Measurements from ENCODE around the gene REEP5. TPM values are rescaled to one million over a fixed set of nuclear protein-coding genes. Genes with fewer than 3 reads are reported as not detected.
"Not testable (repeated sequence)": the region's sequence is repeated elsewhere in the genome, so short reads cannot be mapped to it uniquely, and the experiment has no call there.

REEP5 gene
- total RNA-seq, 2 donors from 2014 or later: 63.8 to 76.3 TPM

- intact Hi-C loops (cut with DNase I): not testable (repeated sequence)
These were observed 17.0 kb downstream of the REEP5 start for GRCh38 chr5:112904996-112905395.

GRCh38 chr5:112902561-112902960, 19.5 kb downstream of the REEP5 start:
- no peak for DNase-seq (ENCODE audit: low spot score)
- intact Hi-C loops (cut with DNase I): no loop called here

More at GRCh38 chr5:112904996-112905395, 17.0 kb downstream of the REEP5 start:
- DNase-seq (ENCODE audit: low spot score): not testable (repeated sequence)

GRCh38 chr5:112895682-112896081, 26.3 kb downstream of the REEP5 start:
- intact Hi-C loops (cut with DNase I): loop anchor here in 1 of 2 donors (2.0 kb wide), 1 partner anchor 67 kb away; no protein-coding TSS in a partner anchor
- no peak for DNase-seq (ENCODE audit: low spot score)

GRCh38 chr5:112892776-112893175, 29.3 kb downstream of the REEP5 start:
- intact Hi-C loops (cut with DNase I): no loop called here
- DNase-seq (ENCODE audit: low spot score): no peak

DNA sequence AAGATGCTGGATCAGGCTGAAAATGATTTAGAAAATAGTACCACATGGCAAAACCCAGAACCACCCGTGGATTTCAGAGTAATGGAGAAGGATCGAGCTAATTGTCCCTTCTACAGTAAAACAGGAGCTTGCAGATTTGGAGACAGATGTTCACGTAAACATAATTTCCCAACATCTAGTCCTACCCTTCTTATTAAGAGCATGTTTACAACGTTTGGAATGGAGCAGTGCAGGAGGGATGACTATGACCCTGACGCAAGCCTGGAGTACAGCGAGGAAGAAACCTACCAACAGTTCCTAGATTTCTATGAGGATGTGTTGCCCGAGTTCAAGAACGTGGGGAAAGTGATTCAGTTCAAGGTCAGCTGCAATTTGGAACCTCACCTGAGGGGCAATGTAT, 30.0 kb downstream of the REEP5 start:
- intact Hi-C loops (cut with DNase I); DNase-seq (ENCODE audit: low spot score): not testable (repeated sequence)

DNA sequence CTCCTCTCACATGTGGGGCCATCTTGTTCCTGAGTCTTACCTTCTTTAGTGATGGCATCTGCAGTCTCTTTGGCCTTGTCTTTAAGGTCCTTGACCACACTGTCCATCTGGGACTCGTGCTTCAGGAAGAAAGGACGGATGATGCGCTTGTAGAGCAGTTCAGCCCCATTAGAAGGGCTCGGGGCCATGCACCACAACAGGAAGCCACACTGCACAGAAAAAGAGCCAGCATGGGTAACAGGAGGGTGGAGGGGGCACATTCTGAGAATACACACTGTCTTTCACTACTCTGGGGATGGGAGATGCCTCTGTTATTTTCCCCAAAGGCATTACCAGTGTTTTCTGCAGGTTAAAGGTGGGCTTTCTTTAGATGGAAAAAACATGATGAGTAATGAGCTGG, 35.1 kb downstream of the REEP5 start:
- DNase-seq (ENCODE audit: low spot score): no peak
- intact Hi-C loops (cut with DNase I): no loop called here

DNA sequence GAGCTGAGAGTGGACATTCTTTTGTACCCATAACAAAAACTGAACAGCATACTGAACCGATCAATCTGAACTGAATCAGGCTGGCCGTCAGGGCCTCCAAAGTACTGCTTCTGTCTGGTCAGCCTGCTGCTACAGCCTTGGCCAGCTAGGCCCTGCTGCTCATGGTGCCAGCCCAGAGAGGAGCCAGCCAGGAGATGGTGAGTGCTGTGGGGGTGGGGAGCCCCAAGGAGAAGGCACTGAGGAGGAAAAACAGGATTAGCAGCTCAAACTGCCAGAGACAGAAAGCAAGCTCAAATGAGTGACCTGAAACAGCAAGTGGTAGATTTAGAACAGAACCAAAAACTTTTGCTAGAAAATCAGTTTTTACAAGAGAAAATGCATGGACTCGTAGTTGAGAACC, 37.0 kb downstream of the REEP5 start:
- intact Hi-C loops (cut with DNase I): no loop called here
- DNase-seq (ENCODE audit: low spot score): no peak

- DNase-seq (ENCODE audit: low spot score): no peak
- intact Hi-C loops (cut with DNase I): no loop called here
These were observed 38.8 kb downstream of the REEP5 start for GRCh38 chr5:112883192-112883591.

DNA sequence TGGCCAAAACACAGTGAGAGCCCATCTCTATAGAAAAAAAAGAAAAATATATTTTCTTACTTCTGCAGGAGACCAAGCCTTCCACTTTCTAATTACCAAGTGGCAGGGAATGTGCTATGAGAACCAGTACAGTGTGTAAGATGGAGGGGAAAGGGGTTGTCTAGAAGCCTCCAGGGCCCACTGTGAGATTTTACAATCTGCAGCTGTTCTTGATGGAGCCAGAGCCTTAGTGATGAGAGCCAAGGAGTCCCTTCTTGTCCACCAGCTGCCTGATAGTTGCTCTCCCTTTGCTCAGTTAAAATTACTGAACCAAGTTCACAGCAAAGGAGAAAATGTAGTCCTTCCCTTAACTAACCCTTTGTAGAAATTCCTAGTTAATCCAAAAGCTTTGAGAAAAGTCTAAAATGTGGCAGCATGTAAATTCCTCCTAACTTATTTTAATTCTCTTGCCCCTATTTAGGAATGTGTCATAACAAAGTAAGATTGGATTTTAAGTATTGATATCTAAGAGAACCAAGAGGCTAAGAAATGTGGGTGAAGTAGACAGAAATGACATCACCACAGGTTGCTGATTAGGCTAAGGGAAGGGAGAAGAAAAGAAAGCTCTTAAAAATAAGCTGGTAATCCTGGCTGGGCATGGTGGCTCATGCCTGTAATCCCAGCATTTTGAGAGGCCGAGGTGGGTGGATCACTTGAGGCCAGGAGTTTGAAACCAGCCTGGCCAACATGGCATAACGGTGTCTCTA, 41.6 kb downstream of the REEP5 start:
- DNase-seq (ENCODE audit: low spot score): no peak
- intact Hi-C loops (cut with DNase I): no loop called here

DNA sequence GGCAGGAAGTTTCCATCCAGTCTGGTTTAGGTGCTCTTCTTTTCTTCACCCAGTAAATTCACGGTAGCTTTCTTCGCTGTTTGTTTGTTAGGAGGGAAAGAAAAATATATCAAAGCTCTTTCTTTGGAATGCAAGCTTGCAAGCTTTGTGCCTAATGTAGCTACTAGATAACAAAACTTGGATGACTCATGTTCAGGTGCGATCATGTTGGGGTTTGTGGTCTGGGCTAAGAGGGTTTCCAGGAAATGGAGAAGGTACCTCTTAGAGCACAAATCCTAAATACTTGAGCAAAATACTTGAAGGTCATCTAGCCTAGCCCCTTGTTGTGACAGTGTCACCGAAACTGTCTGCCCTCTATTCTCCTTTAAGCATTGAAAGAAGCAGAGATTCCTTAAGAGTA, 43.3 kb downstream of the REEP5 start:
- intact Hi-C loops (cut with DNase I): loop anchor here in 1 of 2 donors (10.0 kb wide), 1 partner anchor 46 kb away; the partner anchor contains the start of gene REEP5
- DNase-seq (ENCODE audit: low spot score): no peak

GRCh38 chr5:112878101-112878500, 43.9 kb downstream of the REEP5 start:
- intact Hi-C loops (cut with DNase I): loop anchor here in 1 of 2 donors (10.0 kb wide), 1 partner anchor 47 kb away; the partner anchor contains the start of gene REEP5
- no peak for DNase-seq (ENCODE audit: low spot score)

DNA sequence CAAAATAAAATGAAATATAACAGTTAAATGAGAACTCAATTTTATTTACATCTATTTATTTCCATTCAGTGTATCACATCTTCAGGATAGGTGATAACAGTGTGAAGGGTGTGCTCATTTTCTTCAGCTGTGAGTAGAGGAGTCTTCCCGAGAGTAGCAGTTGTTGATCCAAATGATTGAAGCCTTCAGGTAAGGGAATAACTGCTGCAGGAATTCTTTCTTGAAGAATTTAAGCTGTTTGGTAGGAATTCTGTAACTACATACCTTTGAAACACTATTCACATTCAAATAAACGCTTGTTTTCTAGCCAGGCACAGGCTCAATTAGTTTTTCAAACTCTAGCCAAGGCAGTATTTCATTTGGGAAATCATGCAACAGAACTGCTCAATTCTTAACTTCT, 45.7 kb downstream of the REEP5 start:
- DNase-seq (ENCODE audit: low spot score): no peak
- intact Hi-C loops (cut with DNase I): loop anchor here in 1 of 2 donors (10.0 kb wide), 1 partner anchor 48 kb away; the partner anchor contains the start of gene REEP5

DNA sequence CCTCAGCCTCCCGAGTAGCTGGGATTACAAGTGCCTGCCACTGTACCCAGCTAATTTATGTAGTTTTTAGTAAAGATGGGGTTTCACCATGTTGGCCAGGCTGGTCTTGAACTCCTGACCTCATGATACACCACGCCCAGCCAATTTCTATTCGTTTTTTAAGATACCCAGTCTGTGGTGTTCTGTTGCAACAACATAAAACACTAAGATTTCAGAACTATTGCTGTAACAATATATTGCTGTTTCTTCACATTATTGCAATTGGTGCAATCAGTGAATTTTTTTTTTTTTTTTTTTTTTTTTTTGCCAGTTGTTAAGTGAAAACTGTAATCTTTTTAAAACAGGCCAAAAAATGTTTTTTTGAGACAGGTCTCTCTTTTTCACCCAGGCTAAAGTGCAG, 51.1 kb downstream of the REEP5 start:
- intact Hi-C loops (cut with DNase I): loop anchor here in 1 of 2 donors (10.0 kb wide), 1 partner anchor 54 kb away; the partner anchor contains the start of gene REEP5
- no peak for DNase-seq (ENCODE audit: low spot score)

DNA sequence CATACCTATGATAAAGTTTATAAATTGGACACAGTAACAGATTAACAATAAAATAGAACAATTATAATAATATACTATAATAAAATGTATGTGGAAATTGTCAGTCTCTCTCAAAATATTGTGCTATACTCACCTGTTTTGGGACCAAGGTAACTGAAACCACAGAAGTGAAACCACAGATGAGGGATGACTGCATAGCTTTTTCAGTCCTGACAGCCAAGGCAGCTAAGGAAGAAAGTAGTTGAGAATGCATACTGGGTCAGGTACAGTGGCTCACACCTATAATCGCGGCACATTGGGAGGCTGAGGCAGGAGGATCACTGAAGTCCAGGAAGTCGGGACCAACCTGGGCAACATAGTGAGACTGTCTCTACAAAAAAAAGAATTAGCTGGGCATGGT, 52.1 kb downstream of the REEP5 start:
- no peak for DNase-seq (ENCODE audit: low spot score)
- intact Hi-C loops (cut with DNase I): loop anchor here in 1 of 2 donors (10.0 kb wide), 1 partner anchor 55 kb away; the partner anchor contains the start of gene REEP5

GRCh38 chr5:112867411-112867810, 54.6 kb downstream of the REEP5 start:
- intact Hi-C loops (cut with DNase I): no loop called here
- no peak for DNase-seq (ENCODE audit: low spot score)

- intact Hi-C loops (cut with DNase I): no loop called here
These were observed 55.3 kb downstream of the REEP5 start for GRCh38 chr5:112866739-112867138.

DNA sequence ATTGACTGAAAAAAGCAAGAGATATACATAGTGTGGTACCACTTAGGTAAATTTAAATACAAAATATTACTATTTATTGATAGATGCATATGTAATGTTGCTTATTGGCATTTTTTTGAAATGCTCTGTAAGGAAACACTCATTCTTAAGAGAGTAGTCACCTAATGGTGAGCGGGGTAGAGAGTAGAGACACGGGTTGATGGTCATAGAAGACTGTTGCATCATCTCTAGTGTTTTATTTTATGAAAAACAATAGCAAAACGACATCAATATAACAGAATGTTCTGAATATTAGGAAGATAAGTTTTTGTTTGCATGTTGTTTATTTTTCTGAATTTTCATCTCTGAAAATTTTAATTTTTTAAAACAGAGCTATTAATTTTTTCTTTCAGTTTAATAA, 56.9 kb downstream of the REEP5 start:
- intact Hi-C loops (cut with DNase I): no loop called here
- DNase-seq (ENCODE audit: low spot score): no peak

More at GRCh38 chr5:112866739-112867138, 55.3 kb downstream of the REEP5 start:
- no peak for DNase-seq (ENCODE audit: low spot score)

GRCh38 chr5:112863549-112863948, 58.5 kb downstream of the REEP5 start:
- intact Hi-C loops (cut with DNase I): no loop called here
- DNase-seq (ENCODE audit: low spot score): no peak

DNA sequence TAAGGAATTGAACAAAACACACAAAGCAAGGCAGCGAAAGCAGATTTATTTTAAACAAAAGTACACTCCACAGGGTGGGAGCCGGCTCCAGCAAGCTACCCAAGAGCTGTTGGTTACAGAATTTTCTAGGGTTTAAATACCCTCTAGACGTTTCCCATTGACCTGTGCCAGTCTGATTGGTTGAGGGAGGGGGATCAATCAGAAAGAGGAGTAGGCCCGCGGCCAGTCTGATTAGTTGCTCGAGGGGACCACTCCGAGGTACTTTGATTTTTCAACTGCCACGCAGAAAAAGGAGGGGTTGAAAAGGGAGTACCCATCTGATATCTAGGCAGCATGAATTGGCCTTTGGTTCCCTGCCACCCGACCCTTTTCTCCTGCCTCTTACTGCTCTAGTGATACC, 59.9 kb downstream of the REEP5 start:
- intact Hi-C loops (cut with DNase I): no loop called here
- DNase-seq (ENCODE audit: low spot score): no peak

GRCh38 chr5:112861638-112861985, 60.4 kb downstream of the REEP5 start:
- intact Hi-C loops (cut with DNase I): no loop called here
- no peak for DNase-seq (ENCODE audit: low spot score)
